Right atrium auricular region (tissue), 2 donors: ENCODE data around the gene ASCL2. TPM values are rescaled to one million over a fixed set of nuclear protein-coding genes. Genes with fewer than 3 reads are reported as not detected.

ENCODE experiments used
- DNase-seq: peaks from one replicate; pipeline ENCODE4 v3.0.0-alpha.2; 2019; ENCODE audit warnings: low spot score
- H3K27ac ChIP-seq, 2 donors: fragments of 200-600 bp; sonication (generic); 1 replicate in 1 of 2; 2 replicates in 1 of 2; pipeline ENCODE4 v1.5.1; 2016 to 2019
- H3K27me3 ChIP-seq, 2 donors: fragments of 200-600 bp; sonication (generic); one replicate each; pipeline versions ENCODE4 v1.5.1 to v1.6.0; 2017 to 2019
- H3K36me3 ChIP-seq: fragments of 200-600 bp; sonication (generic); one replicate; pipeline ENCODE4 v1.5.1; 2016
- H3K4me1 ChIP-seq, 2 donors: fragments of 200-600 bp; sonication (generic); one replicate each; pipeline versions ENCODE4 v1.5.1 to v1.6.0; 2017 to 2019
- H3K4me3 ChIP-seq, 2 donors: fragments of 200-600 bp; sonication (generic); 1 replicate in 1 of 2; 2 replicates in 1 of 2; pipeline ENCODE4 v1.5.1; 2017 to 2019; ENCODE audit warnings: mild to moderate bottlenecking in 1 of 2, moderate library complexity in 1 of 2
- H3K9me3 ChIP-seq, 2 donors: fragments of 200-600 bp; sonication (generic); one replicate each; pipeline ENCODE4 v1.5.1; 2019
- CTCF ChIP-seq, 2 donors: fragments of 200-600 bp; sonication (generic); IDR thresholded peaks; one replicate each; pipeline ENCODE4 v1.5.1; 2019; ENCODE audit warnings: antibody characterized with exemption in 2 of 2
- total RNA-seq, 2 donors: library from RNA; depleted of rRNA; stranded (reverse); fragments of >200 nt; gene quantifications; one replicate each; pipeline ENCODE4 v1.1.0, GENCODE V29; 2016

The ASCL2 gene
- total RNA-seq, 2 donors from 2014 or later: 0.51 TPM; not detected in 1

GRCh38 chr11:2250485-2250884, 19.9 kb downstream of the ASCL2 start:
- DNase-seq: no peak
- H3K9me3 ChIP-seq: peaks cover 0 to 6% of the 10 kb centered on the region in 2 donors
- no peak for TF ChIP-seq CTCF (IDR thresholded peaks at IDR 0.05)
- no peak overlapping the region for H3K4me3 ChIP-seq
- H3K36me3 ChIP-seq: no peaks in the 10 kb centered on the region
- no peak overlapping the region for H3K27ac ChIP-seq
- no peaks in the 10 kb centered on the region for H3K4me1 ChIP-seq
- H3K27me3 ChIP-seq: no peaks in the 10 kb centered on the region

- H3K4me3 ChIP-seq: no peak overlapping the region
- no peaks in the 10 kb centered on the region for H3K27me3 ChIP-seq
- no peak for DNase-seq
- no peaks in the 10 kb centered on the region for H3K4me1 ChIP-seq
- H3K9me3 ChIP-seq: peaks cover 0 to 4% of the 10 kb centered on the region in 2 donors
- no peaks in the 10 kb centered on the region for H3K36me3 ChIP-seq
- no peak overlapping the region for H3K27ac ChIP-seq
- TF ChIP-seq CTCF (IDR thresholded peaks at IDR 0.05): no peak
Observed at GRCh38 chr11:2250041-2250440, 20.3 kb downstream of the ASCL2 start.

- no peak for TF ChIP-seq CTCF (IDR thresholded peaks at IDR 0.05)
- Histone ChIP-seq H3K36me3 (no peaks in the 10 kb centered on the region), H3K4me3 (no peak overlapping the region), H3K4me1 (no peaks in the 10 kb centered on the region), H3K9me3 (no peaks in the 10 kb centered on the region), H3K27me3 (no peaks in the 10 kb centered on the region), H3K27ac (no peak overlapping the region)
- DNase-seq: no peak
Observed at GRCh38 chr11:2249189-2249916, 21.0 kb downstream of the ASCL2 start.

- H3K9me3 ChIP-seq: no peaks in the 10 kb centered on the region
- H3K36me3 ChIP-seq: no peaks in the 10 kb centered on the region
- no peak for DNase-seq
- no peak overlapping the region for H3K27ac ChIP-seq
- TF ChIP-seq CTCF (IDR thresholded peaks at IDR 0.05): no peak
- H3K4me3 ChIP-seq: no peak overlapping the region
- no peaks in the 10 kb centered on the region for H3K27me3 ChIP-seq
- H3K4me1 ChIP-seq: no peaks in the 10 kb centered on the region
Observed at GRCh38 chr11:2248762-2249161, 21.6 kb downstream of the ASCL2 start.

GRCh38 chr11:2248242-2248641, 22.1 kb downstream of the ASCL2 start:
- no peaks in the 10 kb centered on the region for H3K27me3 ChIP-seq
- H3K27ac ChIP-seq: no peak overlapping the region
- no peak for TF ChIP-seq CTCF (IDR thresholded peaks at IDR 0.05)
- no peaks in the 10 kb centered on the region for H3K4me1 ChIP-seq
- H3K4me3 ChIP-seq: no peak overlapping the region
- no peaks in the 10 kb centered on the region for H3K9me3 ChIP-seq
- DNase-seq: no peak
- H3K36me3 ChIP-seq: no peaks in the 10 kb centered on the region

GRCh38 chr11:2247496-2247895, 22.9 kb downstream of the ASCL2 start:
- TF ChIP-seq CTCF (IDR thresholded peaks at IDR 0.05): no peak
- DNase-seq: no peak

More at GRCh38 chr11:2247496-2247895, 22.9 kb downstream of the ASCL2 start:
- no peak overlapping the region for H3K4me3 ChIP-seq
- no peaks in the 10 kb centered on the region for H3K36me3 ChIP-seq
- H3K4me1 ChIP-seq: no peaks in the 10 kb centered on the region
- H3K27me3 ChIP-seq: no peaks in the 10 kb centered on the region
- H3K27ac ChIP-seq: no peak overlapping the region
- no peaks in the 10 kb centered on the region for H3K9me3 ChIP-seq
